NCI-H1105 treated with DMSO at 0.1 percent for 48 hours (cell line): ENCODE measurements around the gene PDXDC1.
"Not testable (repeated sequence)": the region's sequence is repeated elsewhere in the genome, so short reads cannot be mapped to it uniquely, and the experiment has no call there.

Experiments used
- DNase-seq: peaks from one replicate; lab custom pipeline; 2025; lab: John Stamatoyannopoulos, UW

The PDXDC1 gene

GRCh38 chr16:15134752-15135482 lies 160.1 kb downstream of the PDXDC1 start:
- not testable (repeated sequence) for DNase-seq

DNA sequence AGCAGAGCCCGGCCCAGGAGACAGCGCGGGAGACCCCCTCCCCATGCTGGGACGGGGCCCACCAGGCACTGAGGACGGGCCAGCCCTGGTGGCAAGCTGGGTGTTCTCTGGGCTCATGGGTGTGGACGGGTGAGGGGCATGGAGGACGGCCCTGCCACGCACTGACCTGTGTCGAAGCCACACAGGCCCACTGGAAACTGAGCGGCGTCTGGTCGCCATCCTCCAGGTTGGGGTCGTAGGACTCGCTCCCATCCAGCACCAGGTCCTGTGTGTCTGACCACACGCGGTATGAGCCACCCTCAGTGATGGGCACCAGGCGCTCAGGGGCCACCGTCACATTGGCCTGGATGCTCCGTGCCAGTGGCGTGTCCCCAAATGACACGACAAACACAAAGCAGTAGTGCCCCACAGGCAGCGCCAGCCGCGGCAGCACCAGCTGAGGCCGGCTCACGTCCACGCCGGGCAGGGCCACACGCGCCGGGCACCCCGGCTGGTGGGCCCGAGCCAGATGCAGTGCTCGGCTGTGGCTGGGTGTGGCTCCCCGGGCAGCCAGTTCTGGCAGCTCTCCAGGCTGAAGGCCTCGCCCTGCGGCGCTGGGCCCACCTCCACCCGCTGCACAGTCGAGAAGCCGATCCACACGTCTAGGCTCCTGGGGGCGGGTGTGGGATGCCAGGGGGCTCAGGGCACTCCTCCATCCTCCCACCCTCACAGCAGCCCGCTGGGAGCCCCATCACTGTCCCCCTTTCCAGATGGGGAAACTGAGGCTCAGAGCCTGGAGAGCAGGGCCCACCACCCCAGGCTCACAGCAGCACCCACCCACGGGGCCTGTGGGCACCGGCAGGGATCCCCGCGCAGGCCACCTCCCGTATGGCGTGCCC lies 160.9 kb downstream of the PDXDC1 start:
- DNase-seq, result not testable (repeated sequence)

DNA sequence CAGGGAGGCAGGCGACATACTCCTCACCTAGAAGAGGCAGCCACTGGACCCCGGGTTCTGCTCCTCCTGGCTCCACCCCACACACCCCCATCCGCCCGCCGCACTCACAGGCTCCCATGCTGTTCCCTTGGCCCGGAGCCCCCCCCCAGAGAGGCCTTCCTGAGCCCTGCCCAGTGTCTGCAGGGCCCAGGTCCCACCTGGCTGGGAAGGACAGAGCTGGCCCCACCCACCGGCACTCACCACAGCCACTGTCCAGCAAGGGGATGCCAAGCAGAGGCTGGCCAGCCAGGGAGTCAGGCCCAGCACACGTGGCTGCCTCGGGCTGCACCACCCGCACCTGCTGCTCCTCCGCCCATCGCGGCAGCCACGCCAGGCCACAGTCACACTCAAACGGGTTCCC lies 162.7 kb downstream of the PDXDC1 start:
- not testable (repeated sequence) for DNase-seq

DNA sequence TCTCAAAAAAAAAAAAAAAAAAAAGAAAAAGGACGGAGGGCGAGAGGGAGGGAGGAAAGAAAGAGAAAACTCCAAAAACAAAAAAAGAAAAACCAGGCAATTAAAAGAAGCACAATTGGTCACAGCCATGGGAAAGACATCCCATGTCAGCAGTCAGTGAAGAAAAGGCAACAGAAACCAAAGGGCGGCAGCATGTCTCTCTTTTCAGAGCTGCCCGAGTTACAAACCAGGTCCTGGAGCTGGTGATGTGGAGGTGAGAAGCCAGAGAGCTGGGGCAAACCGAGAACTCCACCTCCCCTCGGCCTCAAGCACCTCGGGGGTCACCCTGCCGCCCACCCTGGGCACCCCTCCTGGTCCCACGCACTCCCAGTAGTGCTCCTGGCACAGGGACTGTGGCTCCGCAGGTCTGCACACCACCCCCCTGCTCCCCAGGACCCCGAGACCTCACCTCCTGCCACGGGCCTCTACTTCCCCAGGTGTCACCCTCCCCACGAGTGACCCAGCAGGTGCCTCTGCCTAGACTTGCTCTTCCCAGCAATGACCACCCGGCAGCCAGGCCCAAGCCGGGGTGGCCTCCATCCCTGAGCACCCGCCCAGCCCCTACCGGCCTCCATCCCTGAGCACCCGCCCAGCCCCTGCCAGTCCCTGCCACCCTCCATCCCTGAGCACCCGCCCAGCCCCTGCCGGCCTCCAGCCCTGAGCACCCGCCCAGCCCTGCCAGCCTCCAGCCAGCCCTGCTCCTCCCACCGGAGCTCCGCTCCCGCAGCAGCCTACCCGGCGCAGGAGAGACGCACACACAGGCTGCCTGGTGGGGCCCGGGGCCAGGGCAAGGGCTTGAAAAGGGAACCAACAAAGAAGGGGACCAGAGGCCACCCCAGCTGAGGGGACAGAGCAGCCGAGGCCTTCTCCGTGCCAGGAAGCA lies 165.9 kb downstream of the PDXDC1 start:
- not testable (repeated sequence) for DNase-seq

DNA sequence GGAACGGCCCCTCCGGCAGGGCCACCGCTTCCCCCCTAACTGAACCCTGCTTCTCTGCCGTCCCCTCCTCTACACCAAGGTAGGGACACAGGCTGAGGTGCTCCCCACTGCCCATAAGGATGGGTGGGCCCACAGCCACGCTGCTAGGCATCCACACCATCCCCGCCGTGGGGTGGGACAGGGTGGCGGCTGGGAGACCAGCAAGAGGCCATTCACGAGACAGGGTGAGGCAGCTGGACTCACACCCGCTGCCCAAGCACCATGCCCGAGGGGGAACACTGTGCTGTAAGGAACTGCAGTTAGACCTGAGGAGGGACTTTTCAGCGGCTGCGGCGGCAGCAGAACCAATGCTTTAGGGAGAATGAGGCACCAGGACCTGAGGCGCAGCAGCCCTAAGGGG lies 166.8 kb downstream of the PDXDC1 start:
- DNase-seq, result no peak

- DNase-seq, result not testable (repeated sequence)
Measured at GRCh38 chr16:15142107-15142890, 167.5 kb downstream of the PDXDC1 start.

DNA sequence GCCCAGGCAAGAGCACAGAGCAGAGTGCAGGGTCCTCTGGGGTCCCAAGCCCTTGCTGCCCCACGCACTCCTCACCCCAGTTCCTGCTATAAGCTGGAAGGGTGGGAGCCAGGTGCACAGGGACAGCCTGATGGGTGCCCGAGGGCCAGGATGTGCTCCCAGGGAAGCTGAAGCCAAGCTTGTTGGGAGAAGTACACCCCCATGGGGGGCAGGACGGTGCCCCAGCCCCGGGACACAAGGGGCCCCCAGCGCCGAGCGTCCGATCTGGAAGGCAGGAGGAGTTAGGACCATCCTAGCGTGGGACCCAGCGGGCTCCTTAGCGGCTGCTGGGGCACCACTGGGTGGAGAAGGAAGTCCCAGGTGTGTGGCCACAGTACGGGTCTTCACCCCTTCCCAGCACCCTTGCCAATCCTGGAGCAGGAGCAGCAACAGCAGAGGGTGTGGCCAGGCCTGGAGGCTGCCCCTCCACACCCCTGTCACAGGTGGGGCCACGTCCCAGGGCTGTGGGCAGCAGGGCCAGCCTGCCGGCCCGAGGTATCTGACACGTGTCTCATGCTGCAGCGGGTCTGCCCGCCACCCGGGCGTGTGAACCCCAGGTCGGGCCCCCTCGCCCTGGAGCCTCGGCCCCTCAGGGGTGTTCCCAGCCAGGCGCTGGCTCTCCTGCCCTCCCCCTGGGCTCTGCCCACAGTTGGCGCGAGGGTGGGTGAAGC lies 168.2 kb downstream of the PDXDC1 start:
- not testable (repeated sequence) for DNase-seq

DNA sequence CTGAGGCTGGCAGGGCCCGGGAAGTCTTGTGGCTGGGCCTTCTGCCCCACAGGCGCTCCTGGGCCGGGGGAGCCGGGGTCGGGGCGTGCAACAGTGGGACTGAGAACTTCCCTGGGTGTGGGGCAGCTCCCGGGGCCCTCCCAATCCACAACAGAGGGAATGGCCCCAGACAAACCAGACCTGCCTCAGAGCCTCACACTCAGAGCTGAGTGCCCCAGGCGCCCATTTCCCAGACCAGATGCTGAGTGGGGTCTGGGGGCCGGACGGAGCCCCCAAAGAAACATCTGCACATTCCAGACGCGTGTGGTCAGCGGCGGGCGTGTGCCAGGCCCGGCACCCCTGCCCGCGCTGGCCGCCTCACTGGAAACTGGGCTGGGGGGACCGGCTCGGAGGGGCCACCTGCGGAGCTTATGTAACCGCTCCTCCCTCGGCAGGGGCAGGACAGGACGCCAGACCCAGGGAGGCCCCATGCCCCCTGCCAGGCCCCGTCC lies 168.8 kb downstream of the PDXDC1 start:
- DNase-seq, result not testable (repeated sequence)

DNA sequence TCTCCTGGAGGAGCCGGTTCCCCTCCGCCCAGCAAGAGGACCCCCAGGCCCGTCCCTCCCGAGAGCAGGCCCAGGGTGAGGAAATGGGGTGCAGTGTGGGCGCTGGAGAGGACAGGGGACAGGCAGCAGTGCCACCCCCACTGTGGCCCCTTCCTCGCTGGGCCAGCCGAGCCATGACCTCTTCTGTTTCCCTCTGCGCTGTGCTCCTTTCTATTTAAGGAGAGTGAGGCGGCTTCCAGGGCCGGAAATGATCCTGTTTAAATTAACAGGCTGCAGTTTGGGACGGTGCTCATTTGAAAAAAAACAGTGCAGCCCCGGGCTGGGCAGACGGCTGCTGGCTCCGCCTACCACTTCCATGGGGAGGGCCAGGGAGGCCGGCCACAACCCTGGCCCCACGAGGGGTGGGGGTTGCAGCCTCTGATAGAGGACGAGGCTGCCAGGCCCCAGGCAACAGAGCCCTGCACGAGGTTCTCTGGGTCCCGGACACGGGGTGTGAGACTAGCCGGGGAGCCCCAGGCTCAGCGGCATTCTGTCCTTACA lies 169.3 kb downstream of the PDXDC1 start:
- not testable (repeated sequence) for DNase-seq

DNA sequence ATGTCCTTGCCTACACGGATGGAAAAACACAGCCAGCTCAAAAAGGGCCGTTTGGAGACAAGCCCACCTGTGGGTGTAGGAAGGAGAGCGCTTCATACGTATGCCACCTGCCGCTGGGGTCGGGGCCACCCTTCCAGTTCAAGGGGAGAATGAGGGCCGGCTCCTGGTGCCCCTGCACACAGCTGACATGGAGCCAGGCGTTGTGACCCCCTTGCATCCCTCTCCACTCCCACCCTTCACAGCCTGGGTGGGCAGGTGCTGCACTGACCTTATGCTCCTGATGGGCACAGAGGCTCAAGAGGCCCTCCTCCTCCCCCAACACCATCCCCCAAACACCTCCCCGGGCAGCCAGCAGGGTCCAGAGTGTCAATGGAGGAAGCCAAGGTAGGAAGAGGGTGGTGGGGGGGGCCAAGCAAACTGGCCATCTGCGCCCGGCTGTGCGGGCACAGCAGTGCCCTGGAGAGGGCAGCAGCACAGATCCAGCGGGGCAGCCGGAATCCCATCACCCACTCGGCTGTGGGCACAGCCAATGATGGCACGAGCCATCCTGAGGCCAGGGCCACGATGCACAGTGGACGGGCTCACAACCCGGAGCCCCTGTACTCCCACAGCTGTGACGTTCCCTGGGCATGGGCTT lies 170.1 kb downstream of the PDXDC1 start:
- not testable (repeated sequence) for DNase-seq

DNA sequence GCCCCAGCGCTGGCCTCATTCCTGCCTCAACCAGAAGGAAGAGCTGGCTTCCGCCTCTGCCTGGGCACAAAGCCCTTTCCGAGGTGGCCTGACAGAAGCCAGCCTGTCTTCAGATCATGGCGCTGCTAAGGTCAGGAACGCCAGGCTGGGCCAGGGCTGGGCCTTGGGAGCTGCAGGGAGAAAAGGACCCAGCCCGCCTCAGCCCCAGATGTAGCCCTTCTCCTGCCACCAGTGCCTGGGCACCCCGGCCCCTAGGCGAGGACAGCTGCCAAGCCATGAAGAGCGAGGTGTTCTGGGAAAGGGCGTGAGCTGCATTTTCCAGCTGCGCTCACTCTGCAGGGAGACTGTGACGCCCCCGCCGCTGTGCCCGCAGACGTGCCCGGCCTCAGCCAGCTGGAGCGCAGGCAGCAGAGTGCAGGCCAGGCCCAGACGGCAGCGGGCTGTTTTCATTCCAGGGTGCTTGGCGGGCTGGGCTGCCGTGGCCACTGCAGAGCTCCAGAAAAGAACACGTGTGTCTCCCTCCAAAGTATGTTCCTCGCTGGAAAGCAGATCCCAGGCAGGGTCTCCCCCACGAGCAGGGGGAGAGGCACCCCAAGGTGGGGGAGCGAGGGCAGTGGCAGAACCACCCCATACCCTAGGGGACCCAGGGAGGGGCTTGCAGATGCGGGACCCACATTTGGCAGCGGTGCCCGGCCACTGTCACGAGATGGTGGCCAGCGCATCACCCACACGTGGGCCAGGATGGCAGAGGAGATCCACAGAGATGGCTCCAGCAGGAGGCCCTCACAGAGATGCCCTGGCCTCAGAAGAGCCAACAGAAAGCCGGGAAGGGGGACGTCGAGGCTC lies 170.8 kb downstream of the PDXDC1 start:
- DNase-seq, result not testable (repeated sequence)

DNA sequence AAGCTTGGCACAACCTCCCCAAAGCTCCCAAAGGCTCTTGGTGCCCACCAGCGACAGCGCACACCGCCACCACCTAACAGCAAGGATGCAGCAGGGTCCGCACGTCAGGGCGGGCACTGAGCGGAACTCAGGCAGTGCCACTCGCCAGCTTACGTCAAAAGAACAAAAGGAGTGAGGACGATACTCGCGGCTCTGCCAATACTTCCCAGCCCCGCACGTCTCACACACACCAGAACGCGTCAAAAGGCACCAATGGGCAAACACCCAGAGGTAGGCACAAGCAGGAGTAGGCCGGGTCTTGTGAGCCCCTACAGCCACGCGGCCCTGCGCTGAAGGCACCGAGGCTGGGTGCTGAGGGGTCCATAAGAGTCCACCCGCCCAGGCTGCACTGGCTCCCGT lies 171.4 kb downstream of the PDXDC1 start:
- not testable (repeated sequence) for DNase-seq

DNA sequence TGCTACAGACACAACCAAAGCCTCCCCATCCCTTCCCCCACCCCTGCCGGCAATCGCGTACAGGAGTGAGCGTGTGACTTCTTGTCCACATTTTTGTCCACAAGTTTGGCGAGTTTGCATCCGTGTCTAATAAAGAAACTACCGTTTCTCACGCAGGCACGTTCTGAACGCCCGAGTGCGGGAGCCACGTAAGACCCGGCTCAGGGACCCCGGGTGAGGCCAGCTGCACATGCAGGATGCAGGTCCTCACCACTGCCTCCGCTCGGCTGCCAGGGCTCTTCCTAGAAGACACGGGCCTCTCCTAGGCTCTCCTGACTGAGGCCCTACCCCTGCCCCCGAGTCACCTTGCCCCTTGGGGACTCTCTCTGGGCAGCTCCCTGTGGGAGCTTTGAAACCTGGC lies 174.0 kb downstream of the PDXDC1 start:
- not testable (repeated sequence) for DNase-seq

- DNase-seq, result not testable (repeated sequence)
Measured at GRCh38 chr16:15149260-15149659, 174.4 kb downstream of the PDXDC1 start.

DNA sequence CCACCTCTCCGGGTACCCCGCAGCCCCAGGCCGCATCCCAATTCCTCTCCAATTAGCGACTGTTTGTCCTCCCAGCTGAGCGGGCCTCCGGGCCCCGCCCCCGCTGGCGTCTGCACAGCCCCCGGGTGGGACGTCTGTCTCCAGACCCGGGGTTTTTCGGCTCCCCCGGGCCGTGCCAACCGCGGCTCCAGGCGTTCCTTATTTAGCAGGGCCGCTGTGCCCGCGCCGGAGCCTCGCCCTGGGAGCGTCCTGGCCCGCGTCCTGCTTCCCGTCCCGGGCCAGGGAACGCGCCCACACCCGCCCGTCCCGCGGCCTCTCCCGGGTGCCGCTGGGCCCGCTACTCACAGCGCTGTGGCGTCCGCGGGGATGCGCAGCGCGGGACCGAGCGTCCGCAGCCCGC lies 179.2 kb downstream of the PDXDC1 start:
- DNase-seq, result not testable (repeated sequence)

DNA sequence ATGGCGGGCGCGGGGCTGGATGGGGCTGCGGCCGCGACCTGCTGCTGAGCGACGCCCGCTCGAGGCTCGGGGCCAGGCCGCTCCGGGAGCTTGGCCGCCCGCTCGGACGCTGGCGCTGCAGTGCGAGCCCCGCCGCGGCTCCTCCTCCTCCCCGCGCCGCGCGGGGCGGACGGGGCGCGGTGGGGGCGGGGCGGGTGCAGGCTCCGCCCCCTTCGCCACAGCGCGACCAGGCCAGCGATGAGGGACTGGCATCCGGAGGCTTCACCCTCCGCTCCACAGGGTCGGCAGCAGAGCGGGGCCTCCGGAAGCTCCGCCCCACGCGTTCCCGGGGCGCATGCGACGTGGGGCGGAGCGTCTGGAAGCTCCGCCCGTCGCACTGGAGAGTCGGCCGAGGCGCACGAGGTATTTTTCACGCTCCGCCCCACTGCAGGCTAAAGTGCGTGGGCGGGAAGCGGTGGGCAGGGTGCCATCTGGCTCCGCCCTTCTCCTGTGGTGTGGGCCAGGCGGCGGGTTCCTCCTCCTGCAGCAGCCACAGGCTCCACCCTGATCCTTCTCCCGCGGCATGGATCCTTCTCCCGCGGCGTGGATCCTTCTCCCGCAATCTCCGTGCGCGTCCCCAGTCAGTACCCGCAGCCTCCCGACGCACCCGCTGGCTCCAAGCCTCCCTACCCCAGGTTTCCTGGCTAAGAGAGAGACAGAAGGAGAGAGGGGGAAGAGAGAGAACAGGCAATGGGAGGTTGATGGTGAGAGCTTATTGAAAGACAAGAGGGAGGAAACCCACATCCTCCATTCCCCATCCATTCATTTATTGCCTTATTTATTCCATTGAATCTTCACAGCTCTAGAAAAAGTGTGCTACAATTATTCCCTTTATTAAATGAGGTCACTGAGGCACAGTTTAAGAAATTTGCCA lies 180.1 kb downstream of the PDXDC1 start:
- peak; percentile 84 for DNase-seq

GRCh38 chr16:15157644-15158043 lies 182.8 kb downstream of the PDXDC1 start:
- DNase-seq, result not testable (repeated sequence)
